Measurements from ENCODE around the gene DNAI1.
"Not testable (repeated sequence)": the region's sequence is repeated elsewhere in the genome, so short reads cannot be mapped to it uniquely, and the experiment has no call there.

DNAI1 gene

DNA sequence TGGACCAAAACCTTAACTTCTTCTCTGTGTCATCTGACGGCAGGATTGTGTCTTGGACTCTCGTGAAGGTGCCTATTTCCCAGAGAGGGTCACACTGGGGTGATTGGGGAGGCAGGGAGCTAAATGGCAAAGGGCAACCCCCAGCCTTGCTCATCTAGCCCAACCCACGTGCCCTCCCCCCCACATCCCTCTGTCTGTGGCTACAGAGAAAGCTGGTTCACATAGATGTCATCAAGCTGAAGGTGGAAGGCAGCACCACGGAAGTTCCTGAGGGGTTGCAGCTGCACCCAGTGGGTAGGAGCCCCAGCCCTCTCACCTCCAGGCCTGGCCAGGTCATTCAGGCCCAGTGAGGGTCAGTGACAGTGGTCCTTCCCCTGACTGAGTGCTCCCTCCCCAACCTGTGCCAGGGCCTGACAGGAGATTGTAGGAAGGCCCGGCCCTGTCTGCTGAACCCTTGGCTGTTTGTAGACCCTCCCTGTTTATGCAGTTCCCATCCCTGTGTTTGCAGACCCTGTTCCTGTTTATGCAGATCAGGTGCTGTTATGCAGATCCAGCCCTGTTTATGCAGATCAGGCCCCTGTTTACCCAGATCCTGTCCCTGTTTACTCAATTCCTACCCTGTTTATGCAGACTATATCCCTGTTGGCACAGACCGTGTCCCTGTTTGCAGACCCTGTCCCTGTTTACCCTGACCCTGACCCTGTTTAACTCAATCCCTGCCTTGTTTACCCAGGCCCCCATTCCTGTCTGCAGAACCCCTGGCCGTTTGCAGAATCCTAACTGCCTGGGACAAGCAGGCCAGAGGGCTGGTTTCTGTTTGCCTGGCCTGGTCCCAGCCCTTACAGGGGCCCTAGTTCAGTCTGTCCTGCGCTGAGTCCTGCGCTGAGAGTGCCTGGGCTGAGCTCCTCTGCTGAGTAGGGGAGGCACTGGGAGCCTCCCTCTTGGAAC is 53.8 kb downstream of the DNAI1 start:
- DNase-seq (ENCODE audit: low read depth in 2 of 2): no peak

GRCh38 chr9:34513567-34514214 is 55.1 kb downstream of the DNAI1 start:
- DNase-seq (ENCODE audit: low read depth in 2 of 2): no peak

DNA sequence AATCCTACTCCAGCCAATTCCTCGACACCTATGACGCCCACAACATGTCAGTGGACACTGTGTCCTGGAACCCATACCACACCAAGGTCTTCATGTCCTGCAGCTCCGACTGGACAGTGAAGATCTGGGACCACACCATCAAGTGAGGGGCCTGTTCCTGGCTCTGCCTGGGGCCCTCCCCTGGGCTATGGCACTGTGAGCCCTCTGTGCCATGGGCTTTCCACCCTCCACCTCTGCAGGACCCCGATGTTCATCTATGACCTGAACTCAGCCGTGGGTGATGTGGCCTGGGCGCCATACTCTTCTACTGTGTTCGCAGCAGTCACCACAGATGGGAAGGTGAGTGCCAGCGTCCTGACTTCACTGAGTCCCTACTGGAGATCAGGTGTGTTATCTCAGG is 55.8 kb downstream of the DNAI1 start:
- no peak for DNase-seq (ENCODE audit: low read depth in 2 of 2)

DNA sequence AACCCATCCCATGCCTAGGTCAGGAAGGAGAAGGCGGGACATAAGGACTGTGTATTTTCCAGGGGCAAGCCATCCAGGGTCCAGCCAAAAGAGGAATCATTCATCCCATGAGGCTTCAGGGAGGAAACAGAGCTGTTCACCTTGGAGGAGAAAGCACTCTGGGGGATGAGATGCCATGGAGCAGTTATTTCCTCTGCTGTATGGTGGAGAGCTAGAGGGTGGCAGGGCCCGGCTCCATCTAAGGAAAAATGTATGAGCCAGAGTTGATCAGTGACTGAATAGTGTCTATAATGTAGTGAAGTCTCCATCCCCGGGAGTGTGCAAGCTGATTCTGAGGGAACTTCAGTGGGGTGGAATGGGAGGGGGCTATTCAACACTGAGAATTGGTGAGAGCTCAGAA is 56.2 kb downstream of the DNAI1 start:
- DNase-seq (ENCODE audit: low read depth in 2 of 2): no peak

DNA sequence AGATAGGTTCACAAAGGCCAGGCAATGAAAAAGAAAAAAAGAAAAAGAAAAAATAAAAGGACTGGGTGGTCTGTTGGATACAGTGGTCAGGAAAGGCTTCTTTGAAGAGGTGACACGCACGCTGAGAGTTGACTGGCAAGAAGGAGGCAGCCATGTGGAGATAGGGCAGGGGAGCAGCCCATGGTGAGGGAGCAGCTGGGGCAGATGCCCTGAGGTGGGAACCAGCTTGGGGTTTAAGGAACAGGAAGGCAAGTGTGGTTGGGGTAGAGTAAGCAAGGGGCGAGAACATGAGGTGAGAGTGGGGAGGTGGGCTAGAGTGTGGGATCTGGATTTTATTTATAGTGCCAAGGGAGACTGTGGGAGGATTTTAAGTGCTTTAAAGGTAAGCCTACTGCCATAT is 57.4 kb downstream of the DNAI1 start:
- DNase-seq (ENCODE audit: low read depth in 2 of 2): no peak

GRCh38 chr9:34517185-34517584 is 58.6 kb downstream of the DNAI1 start:
- DNase-seq (ENCODE audit: low read depth in 2 of 2): no peak

GRCh38 chr9:34518110-34518616 is 59.6 kb downstream of the DNAI1 start:
- DNase-seq (ENCODE audit: low read depth in 2 of 2): no peak

DNA sequence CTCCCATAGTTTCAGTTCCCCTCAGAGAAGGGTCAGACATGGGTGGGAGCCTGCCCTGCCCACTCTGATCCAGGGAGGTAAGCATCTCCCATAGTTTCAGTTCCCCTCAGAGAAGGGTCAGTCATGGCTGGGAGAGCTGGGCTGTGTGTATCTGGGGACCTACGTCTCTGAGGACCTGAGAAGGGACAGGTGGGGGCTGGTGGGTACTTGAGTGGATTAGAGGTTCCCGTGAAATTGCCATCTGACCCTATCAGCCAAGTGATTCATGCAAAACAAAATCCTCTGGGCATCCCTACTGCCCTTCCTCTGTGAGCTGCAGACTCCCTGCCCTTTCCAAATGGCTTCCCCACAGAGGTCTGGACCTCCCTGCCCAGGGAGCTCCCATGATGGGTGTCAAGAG is 60.3 kb downstream of the DNAI1 start:
- no peak for DNase-seq (ENCODE audit: low read depth in 2 of 2)

- DNase-seq (ENCODE audit: low read depth in 2 of 2): no peak
These were observed 60.9 kb downstream of the DNAI1 start for GRCh38 chr9:34519321-34520020.

- DNase-seq (ENCODE audit: low read depth in 2 of 2): no peak
These were observed 61.5 kb downstream of the DNAI1 start for GRCh38 chr9:34520096-34520495.

- DNase-seq (ENCODE audit: low read depth in 2 of 2): no peak
These were observed 62.1 kb downstream of the DNAI1 start for GRCh38 chr9:34520505-34521385.

DNA sequence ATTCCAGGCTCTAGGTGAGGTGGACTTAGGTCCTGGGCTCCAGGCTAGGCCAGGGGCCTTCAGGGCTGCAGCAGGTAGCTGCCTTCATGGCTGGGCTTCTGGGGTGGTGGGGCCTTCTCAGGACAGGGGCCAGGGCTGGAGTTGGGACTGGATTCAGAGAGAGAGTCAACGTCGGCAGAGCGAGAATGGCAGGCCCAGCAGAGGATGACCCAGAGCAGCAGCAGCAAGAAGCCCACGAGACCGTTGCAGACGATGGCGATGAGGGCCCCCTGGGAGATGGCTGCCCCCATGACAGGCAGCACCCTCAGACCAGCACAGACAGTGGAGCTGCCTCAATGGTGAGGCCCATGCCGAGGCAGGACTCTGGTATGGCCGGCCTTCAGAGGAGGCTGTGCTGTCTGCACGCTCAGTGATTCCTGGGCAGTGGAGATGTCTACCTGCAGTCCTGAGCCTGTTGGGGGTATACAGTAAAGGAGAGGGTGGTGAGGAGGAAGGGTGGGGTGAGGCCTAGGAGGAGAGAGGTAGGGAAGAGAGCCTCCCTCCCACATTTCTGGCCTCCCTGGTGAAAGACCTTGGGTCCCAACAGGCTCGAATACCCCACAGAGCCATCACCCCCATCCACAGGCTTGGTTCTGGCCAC is 62.9 kb downstream of the DNAI1 start:
- DNase-seq (ENCODE audit: low read depth in 2 of 2): no peak

DNA sequence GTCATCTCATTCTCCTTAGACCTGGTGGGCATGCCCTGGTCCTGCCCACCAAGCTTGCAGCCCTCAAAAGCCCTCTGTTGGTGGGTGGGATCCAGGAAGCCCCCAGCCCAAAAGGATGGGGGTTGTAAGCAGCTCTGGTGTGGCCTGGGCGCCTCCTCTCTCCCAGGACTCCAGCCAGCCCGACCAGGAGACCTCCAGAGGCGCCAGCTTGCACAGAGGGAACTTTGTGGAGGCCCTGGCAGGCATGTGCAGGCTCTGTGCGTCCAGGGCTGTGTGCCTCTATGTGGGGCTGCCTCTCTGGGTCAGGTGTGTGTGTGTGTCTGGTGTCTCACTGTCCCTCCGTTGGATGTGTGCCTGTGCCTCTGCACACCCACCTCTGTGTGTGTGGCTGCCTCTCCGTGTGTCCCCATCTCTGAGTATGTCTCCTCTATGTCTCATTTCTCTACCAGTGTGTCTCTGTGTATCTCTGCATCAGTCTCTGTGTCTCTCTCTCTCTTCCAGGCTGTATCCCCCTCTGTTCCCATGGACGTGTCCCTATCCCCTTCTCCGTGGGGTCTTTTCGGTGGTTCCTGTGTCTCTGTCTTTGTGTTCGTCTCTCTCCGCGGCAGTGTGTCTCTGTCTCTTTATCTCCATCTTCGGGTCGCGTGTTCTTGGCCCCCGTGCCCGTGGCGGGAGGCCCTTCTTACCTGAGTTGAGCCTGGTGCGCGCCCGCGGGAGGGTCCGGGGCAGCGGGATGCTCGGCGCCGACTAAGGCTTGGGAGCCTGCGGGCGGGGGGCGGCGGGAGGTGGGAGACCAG is 63.7 kb downstream of the DNAI1 start:
- no peak for DNase-seq (ENCODE audit: low read depth in 2 of 2)

DNA sequence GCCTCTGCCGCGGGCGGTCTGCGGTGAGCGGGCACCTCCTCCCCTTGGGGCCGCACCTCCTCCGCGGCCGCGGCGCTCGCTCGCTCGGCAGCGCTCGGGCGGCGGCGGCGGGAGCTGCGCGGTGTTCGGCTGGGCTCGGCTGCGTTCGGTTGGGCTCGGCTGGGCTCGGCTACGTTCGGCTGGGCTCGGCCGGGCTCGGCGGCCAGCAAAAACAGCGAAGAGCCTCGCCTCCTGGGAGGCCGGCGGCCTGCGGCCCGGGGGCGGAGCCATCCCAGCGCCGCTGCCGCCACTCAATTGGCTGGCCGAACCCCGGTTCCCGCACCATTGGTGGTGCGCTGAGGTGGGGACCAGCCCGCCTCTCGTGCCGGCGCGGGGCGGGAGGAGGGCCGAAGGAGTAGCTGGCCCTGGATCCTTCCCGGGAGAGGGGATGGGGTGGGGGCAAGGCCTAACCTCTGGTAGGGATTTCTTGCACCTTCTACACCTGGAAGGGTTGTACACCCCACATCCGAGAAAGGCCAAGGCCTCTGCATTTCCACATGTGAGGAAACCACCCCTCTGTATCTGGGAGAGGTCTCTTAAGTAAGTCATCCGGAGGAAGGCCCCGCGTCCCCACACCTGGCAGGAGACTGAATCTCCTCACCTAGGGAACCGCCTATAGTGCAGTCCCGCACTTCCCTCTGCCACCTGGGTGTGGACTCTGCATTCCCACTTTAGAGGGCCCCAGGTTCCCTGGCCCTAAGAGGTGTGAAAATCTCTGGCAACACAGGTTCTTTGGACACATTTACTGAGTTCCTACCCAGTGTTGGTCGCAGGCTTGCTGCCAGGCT is 64.6 kb downstream of the DNAI1 start, which contains the start of gene ENHO:
ENHO (minus strand) TSS at position 20 of the 827 bp plus-strand sequence. CDS start 1,295 bp downstream, outside the sequence.
- DNase-seq (ENCODE audit: low read depth in 2 of 2): peak; percentile 63 to 71

GRCh38 chr9:34524349-34524748 is 65.7 kb downstream of the DNAI1 start:
- DNase-seq (ENCODE audit: low read depth in 2 of 2): no peak

DNA sequence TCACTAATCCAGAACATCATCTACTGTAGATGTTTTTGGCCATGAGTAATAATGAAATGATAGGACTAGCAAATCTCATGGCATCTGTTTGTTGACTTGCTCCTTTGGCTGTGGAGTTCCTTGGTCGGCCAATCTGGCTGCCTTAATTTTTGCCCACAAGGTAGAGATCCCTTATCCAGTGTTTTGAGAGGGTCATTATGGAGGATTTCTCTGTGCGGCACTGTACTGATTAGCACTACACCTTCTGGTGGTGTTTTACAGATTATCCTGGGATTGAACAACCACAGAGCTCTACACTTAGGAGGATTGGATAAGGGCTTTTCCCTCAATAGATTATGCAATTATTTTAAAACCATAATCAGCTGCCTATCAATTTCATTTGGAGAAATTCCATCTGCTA is 67.4 kb downstream of the DNAI1 start:
- no peak for DNase-seq (ENCODE audit: low read depth in 2 of 2)

DNA sequence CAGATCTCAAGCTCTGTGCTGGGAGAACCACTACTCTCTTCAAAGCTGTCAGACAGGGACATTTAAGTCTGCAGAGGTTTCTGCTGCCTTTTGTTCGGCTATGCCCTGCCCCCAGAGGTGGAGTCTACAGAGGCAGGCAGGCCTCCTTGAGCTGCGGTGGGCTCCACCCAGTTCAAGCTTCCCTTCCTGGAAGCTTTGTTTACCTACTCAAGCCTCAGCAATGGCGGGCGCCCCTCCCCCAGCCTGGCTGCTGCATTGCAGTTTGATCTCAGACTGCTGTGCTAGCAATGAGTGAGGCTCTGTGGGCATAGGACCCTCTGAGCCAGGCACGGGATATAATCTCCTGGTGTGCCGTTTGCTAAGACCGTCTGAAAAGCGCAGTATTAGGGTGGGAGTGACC is 73.4 kb downstream of the DNAI1 start:
- DNase-seq (ENCODE audit: low read depth in 2 of 2): not testable (repeated sequence)

GRCh38 chr9:34536685-34537084 is 78.1 kb downstream of the DNAI1 start:
- no peak for DNase-seq (ENCODE audit: low read depth in 2 of 2)

DNA sequence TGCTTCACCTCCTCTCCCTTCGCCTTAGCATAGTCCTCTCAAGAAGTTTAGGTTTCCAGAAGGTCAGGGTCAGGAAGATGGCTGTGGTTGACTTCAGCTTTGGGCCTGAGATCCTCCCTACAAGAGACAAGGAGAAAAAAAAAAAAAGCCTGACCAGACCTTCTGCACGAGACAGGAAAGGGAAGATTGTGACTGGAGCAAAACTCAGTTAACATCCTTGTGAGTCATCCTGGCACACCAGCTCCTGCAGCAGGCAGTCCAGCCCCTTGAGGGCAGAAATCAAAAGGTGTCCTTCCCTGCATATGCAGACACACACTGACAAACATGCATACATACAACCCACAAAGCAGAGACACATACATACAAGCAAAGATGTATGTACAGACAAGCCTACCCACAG is 82.2 kb downstream of the DNAI1 start:
- DNase-seq (ENCODE audit: low read depth in 2 of 2): no peak
